NOMO-1 treated with dmso at 0.1 percent for 144 hours (cell line): ENCODE results near the gene PRR5L.
"Not testable (repeated sequence)": the region's sequence is repeated elsewhere in the genome, so short reads cannot be mapped to it uniquely, and the experiment has no call there.

Experiments used
- DNase-seq: peaks from one replicate; lab custom pipeline; 2025; ENCODE audit not compliant: unreplicated experiment; lab: John Stamatoyannopoulos, UW

The PRR5L gene

DNA sequence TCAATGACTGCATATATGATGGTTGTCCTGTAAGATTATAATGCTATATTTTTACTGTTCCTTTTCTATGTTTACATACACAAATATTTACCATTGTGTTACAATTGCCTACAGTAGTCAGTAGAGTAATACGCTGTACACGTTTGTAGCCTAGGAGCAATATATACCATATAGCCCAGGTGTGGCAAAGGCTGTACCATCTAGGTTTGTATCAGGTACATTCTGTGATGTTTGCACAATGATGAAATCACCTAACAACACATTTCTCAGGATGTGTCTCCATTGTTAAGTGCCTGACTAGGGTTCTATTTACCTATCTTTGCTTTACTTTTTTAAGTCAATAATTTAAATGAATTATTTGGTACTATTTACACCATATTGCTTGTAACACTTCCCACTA is 21.9 kb downstream of the PRR5L start:
- DNase-seq = no peak

DNA sequence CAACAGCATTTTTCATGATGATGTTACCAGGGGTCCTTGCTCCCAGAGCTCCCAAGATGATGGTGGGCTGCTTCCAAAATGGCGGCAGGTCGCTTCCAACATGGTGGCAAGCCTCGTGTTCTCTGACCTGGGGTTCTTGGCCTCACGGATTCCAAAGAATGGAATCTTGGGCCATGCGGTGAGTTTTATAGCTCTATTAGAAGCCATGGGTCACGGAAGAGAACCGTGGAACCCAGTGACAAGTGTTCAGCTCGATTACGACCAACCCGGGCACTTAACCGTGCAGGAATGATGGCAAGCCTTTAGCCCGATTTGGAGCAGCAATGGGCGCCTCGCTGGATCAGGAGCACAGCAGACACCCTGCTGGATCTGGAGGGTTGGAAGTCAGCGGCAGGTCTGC is 28.9 kb downstream of the PRR5L start:
- DNase-seq = not testable (repeated sequence)

DNA sequence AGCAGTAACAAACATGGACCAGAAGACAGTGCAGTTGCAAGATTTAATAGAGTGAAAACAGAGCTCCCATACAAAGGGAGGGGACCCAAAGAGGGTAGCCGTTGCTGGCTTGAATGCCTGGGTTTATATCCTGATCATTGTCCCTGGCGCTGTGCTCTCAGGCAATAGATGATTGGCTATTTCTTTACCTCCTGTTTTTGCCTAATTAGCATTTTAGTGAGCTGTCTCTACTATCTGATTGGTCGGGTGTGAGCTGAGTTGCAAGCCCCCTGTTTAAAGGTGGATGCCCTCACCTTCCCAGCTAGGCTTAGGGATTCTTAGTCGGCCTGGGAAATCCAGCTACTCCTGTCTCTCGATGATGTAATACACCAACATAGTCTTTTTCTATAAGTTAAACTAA is 29.3 kb downstream of the PRR5L start:
- DNase-seq = not testable (repeated sequence)

DNA sequence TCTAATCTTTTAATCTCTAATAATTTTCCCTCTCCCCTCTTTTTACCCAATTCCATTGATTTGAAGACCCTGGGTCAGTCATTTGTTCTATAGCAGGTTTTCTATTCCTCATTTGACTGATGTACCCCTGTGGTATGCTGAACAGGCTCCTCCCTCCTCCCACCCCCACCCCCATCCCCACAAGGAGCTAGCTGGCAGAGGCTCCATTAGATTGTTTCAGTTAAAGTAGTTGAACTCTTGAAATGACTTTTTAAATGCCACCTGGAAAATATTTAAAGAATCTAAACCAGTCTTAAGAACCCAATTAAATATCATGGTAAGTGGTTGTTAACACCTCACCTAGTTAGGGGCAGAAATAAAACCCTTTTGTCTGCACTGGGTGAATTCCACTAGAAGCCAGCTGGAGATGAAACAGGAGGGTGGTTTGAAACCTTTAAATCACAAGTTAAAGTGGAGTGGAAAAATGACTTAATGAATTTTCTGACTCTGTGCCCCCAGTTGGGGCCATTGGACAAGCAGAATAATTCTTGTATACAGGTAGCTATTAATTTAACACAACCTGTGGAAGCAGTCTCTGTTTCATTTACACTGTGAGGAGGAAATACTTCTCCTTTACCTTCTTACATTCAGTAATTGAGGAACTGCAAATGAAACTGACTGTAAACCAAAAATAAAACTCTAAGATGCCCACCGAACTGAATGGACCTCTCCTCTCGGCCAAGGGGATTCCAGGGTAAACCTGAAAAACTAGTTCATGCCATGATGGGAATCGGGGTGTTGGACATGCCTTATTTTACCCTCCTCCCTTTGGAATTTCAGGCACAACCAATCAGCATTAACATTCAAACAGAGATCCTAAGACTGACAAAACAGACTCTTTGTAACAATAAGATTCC is 30.7 kb downstream of the PRR5L start:
- no peak for DNase-seq

DNA sequence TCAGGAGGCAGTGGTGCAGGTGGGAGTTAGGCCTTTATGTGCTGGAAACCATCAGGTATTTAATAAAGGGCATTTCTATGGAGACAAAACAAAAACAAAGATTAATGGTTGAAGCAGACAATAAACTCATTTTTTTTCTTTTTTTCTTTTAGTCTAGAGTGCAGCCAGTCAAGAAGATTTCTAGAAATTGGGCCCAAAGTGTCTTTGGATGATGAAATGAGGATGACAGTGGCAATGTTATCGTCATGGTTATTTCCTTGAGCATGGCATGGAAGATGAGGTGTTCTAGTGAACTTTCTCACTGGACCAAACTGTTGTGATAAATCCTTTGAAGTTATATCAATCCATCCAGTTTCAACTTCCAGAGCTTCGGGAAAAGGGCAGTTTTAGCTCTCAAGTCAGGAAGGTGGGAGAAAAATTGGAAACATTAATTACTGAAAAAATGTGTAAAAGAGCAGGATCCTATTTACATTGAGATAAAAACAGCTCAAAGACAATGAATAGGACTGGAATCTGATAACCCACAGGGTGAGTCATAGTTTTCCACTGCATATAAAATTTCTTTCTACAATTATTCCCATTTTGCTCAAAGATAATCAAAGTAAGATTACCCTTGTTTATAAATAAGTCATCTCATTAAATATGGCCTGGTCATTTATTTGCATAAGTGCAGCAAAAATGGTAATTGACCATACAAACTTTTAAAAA is 33.0 kb downstream of the PRR5L start:
- DNase-seq = no peak

DNA sequence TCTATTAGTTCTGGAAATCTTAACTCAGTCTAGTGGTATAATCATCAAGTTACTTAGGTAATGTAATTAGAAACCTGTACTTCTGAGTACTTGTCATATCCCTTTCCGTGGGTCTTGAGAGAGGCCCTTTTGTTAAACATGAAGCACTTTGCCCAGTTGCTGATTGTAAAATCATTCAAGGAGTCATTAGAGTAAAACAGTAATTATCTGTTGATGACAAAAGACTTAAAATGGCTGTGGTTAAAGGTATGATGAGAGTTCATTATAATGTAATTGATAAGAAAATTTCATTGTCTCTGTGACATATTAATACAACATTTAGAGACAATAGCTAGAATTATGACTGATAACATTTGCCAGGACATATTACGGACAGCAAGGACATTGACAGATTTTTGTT is 34.3 kb downstream of the PRR5L start:
- DNase-seq = no peak

DNA sequence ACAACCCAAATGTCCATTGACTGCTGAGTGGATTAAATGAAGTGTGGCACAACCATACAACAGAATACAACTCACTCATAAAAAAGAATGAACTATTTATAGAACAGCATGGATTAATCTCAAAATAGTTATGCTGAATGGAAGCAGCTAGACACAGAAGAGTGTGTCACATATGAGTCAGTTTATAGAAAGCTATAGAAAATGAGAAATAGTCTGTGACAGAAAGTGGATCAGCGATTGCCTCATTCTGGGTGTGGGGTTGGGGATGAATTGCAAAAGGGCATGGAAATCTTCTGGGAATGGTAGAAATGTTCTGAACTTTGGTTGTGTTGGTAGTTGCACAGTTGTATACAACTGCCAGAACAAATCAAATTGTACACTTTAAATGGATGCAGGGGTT is 37.4 kb downstream of the PRR5L start:
- DNase-seq = no peak

DNA sequence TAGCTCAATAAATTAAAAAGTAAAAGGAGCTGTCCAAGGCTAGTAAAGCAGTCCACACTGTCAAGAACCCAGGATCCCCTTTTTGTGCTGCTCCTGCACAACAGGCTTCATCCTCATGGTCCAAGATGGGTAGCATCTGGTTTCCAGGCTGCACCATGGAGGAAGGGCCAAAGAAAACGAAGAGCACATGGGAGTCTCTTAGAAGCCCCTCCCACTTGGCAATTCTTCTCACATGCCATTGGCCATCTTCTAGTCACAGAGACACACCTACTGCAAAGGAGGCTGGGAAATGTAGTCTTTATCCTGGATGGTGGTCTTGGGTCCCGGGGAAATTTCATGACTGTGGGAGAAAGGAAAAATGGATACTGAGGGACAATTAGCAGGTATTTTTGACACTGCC is 37.8 kb downstream of the PRR5L start:
- no peak for DNase-seq

DNA sequence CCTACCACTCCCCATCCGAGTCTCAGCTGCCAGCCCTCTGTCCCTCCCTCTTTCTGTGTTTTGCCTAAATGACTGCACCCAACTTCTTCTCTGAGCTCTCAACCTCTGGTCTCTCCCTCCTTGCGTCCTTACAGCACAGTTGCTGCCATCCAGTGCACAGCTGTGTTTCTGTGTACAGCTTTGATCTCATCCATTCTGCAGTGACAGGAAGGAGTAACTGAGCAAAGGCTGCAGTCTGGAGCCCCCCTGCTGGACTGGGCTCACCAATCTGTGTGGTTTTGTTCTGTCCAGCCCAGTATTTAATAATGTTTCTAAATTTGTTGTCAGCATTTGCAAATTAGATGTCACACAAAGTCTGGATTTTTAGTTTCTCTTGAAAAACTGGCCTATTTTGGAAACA is 43.8 kb downstream of the PRR5L start:
- no peak for DNase-seq

DNA sequence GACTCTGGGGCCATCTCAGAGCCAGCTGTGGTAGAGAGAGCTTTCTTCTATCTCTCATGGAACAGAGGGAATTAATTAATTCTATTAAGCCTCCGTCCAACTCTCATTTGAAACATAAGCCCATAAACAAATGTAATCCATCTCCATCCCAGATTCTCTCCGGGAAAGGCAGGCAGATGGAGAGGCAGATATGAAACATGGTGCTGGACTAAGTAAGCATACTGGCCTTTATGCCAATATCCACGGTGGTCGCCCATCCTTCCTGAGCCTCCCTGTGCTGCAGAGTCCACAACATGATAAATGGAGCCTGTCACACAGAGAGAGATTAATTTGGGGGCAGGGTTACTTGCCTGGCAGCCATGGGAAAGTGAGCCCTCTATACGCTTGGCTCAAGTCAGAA is 44.8 kb downstream of the PRR5L start:
- no peak for DNase-seq

DNA sequence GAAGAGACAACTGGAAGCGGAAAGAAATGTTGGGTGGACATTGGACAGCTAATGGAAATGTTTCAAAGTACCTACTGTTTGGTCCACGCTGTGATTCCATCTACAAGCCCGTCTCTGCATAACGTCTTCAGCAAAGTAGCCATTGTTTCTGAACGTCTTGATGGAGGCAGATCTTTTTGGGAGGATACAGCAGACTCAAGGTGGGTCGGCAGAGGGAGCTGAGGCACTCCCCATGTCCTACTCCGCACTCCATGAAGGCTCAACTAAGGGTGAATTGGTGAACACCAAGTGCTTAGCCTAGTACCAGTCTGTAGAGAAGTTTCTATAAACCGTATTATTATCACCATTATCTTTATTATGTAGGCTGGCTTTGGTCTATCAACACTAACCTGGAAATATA is 45.8 kb downstream of the PRR5L start:
- DNase-seq = no peak

DNA sequence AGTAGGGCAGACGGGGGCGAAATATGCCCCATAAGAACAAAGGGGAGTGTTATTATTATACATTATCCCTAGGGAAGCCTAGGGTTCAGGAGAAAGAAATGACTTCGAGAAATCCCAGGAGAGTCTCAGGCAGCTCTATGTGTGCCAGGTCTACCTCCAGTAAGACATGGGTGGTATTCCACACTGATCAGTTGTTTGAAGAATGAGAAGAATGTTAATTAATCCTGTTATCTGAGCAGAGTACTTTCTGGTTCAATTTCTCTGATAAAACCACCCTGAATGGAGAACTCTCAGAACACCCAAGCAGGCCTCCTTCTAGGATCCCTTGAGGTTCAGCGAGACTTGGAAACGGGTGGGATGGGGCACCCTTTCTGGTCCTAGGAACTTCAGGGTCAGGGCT is 46.2 kb downstream of the PRR5L start:
- DNase-seq = no peak

DNA sequence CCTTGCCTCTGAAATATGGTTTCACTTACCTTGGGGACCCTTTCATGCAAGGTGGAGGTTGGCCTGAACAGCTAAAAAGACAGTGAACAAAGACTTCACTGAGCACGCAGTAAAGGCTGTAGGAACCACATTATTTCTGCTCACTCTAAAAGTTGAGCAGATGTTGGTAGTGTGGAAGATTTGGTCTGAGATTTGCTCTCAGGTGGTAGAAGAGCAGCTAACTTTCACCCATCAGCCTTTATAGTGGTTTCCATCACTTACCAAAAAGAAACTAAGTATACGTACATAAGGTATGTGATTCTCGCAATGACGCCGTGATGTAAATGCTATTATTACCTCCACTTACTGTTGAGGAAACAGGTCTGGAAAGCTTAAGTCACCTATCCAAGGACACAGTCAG is 47.3 kb downstream of the PRR5L start:
- DNase-seq = no peak

DNA sequence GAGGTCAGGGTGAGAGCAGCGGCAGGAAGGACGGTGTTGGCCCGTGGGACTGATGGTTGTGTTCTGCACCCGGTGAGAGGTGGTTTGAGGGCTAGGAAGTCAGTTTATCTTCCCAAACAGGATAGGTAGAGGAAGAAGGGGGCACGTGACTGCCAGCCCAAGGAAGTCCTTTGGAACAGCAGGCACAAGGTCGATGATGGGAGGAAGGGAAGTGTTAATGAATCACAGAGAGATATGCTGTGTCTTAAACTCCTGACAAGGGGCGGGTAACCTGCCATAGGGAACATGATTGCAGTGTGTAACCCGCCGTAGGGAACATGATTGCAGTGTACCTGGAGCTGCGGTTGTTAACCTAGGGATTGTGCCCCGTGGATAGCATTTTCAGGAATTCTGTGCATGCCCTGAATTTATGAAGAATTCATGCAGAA is 49.0 kb downstream of the PRR5L start:
- DNase-seq = no peak

DNA sequence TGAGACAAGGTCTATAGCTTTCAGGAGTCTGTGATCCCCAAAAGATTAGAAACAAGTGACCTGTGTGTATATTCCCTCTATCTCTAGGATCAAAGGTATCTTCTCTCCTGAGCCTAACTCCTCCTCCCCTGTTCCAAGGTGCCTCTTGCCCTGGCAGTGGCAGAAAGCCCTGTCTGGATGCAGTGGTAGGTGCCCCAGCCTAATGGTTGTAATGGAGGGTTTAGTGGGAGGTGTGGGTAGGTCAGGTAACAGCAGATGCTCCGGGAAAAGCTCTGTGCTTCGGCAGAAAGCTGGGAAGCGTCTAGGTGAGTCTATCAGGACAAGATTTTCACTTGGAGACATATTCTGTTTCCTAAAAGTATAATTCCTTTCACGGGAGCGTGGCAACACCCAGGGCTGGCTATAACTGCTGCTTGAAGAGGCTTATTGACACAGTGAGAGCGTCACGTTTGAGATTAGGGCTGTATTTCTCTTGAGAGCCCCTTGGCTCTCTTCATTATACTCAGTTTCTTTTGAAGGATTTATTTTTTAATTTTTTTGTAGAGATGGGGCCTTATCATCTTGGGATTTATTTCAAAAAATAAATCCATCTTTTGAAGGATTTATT is 49.5 kb downstream of the PRR5L start:
- DNase-seq = no peak

DNA sequence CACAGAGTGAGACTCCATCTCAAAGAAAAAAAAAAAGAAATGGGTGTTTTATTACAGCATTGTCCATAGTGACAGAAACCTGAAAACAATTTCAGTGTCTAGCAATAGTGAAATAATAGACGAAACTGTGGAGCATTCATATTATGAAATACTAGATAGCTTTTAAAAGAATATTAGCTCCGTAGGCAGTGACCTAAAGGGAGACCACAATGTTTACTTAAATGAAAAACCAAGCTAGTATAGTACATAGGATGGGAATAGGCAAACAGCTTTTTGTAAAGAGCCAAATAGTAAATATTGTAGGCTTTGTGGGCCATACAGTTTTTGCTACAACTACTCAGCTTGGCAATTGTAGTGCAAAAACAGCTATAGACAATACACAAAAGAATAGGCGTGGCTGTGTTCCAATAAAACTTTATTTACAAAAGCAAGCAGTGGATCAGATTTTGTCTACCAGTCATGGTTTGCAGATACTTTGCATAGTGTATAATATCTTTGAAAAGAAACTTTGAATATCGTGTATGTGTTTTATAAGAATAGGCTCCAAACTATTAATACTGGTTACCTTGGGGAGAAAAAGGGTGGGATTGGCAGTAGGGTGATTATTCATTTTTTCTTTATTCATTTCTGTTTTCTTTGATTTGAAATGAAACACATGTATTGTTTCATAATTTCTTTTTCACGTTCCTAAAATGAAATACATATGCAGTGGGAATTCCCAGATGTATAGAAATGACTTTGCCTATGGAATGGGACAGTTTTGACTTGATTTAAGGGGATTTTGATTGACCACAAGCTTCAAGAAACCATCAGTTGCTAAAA is 50.7 kb downstream of the PRR5L start:
- no peak for DNase-seq

DNA sequence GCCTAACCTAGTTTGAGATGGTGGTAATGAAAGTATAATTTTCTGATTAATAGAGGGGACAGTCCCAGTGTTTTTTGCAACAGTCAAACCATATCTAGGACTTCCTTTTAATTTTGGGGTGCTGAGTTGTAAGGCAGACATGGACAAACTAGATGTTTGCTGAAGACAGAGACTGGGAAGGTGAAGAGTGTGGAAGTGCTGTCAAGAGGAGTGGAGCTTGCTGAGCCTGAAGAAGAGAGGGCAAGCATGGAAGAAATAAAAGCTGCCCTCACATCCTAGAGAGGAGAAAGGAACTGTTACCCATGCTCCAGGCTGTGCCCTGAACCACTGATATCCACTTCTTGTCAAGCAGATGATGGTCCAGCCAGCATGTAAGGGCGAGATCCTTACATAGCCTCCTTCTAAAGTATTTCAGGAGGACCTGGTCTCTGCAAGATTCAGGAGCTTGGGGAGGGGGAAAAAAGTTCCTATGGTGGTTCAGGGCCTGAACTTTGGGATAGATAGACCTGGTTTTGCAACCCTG is 51.4 kb downstream of the PRR5L start:
- no peak for DNase-seq

DNA sequence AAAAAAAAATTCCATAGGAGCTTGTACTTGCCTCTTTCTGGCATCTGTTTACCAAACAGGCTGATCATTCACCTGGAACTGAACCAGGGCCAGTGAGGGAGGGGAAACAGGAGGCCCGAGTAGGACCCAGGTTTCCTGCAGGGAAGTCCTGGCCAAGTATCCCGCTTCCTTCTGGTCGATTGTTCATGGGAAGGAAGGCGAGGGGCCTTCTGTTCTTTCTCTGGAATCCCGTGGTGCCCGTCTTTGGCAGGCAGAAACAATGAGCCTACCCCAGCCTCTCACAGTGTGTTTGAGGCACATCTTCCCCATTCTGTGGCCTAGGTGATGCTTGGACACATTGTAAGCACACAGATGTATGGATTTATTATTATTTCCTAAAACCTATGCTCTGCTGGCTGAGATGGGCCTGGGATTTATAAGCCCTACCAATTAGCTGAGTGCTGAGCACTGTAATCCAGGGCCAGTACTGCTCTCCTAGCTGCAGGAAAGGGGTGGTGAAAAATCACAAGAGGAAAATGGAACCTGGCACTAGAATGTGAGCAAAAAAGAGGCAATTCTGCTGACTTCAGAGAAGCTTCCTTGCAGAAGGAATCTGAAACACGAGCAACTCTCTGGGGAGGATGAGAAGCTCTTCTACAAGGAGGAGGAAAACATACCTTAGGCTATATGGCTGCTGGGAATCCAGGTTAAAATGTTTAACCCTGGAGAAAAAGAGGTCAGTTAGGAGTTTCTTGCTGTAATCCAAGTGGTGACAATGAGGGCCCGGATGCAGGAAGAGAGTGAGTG is 53.5 kb downstream of the PRR5L start:
- DNase-seq = no peak

DNA sequence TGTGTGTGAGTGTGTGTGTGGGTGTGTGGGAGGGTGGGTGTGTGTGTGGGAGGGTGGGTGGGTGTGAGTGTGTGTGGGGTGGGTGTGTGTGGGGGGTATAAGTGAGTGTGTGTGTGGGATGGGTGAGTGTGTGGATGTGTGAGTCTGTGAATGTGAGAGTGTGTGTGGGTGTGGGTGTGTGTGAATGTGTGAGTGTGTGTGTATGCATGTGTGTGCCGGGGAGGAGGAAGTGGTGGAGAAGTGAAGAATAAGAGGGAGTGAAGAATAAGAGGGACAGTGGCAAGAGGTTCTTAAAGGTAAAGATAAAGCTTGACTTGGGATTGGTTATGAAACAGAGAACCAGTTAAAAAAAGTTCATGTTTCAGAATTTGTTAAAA is 54.0 kb downstream of the PRR5L start:
- no peak for DNase-seq

DNA sequence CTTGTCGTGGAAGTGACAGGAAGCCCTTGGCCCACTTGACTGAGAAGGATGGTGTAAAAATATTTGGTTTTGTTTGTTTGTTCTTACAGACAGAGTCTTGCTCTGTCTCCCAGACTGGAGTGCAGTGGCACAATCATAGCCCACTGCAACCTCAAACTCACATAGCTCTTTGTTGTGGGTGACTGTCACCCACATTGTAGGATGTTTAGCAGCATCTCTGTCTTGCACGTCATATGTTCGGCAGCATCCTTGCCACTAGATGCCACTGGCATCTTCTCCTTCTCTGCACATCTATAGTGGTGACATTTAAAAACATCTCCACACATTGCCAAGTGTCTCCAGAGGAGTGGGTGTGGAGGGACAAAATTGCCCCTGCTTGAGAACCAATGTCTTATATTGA is 56.8 kb downstream of the PRR5L start:
- DNase-seq = no peak
